K562 (cell line): ENCODE results near the gene NRIP2. TPM values are rescaled to one million over a fixed set of nuclear protein-coding genes. Genes with fewer than 3 reads are reported as not detected.
A peak's percentile ranks its signal among the peaks of the same experiment; 100 is the strongest.

Experiments
- ATAC-seq: fragments of 200-7000 bp; cut with Tn5 transposase; 3 replicates; pipeline ENCODE4 v1.9.1; 2020; ENCODE audit warnings: moderate library complexity
- BruUV-seq: library from RNA; stranded (reverse); fragments of 400-500 nt; replicated peaks from 2 replicates; lab custom pipeline; 2021; lab: Mats Ljungman, UMichigan
- CTCF ChIA-PET: fragments of 300-600 bp; formaldehyde crosslinking; extraction: SDS; loops from one replicate; lab custom pipeline; 2021; ENCODE audit warnings: low intra/inter-chr PET ratio; lab: Yijun Ruan, JAX
- POLR2A ChIA-PET: fragments of 300-600, 350-650 bp; sonication (Branson Sonifier 250); formaldehyde crosslinking; extraction: SDS; loops from one replicate; lab custom pipeline; 2021; ENCODE audit warnings: antibody characterized with exemption, inconsistent platforms; lab: Yijun Ruan, JAX
- DNase-seq, 4 experiments: peaks; one replicate each; pipeline versions ENCODE4 v3.0.0 to v3.0.0-alpha.2; 2011 to 2018; ENCODE audit warnings: low spot score in 3 of 4, mixed read lengths in 3 of 4; ENCODE audit errors: extremely low read depth in 1 of 4
- FAIRE-seq: peaks from 2 replicates; lab custom pipeline; 2011; peaks lifted over from hg19 to GRCh38; lab: Jason Lieb, UNC
- H2AFZ ChIP-seq: 2 replicates; pipeline ENCODE4 v1.6.0; 2011; ENCODE audit warnings: low read depth, low read length, control low read depth, inconsistent platforms
- H3K27ac ChIP-seq: fragments of 200-600 bp; 3 replicates; pipeline ENCODE4 v1.8.0; 2011; ENCODE audit warnings: low read depth, mild to moderate bottlenecking, control low read depth, inconsistent platforms, low read length, moderate library complexity, mixed read lengths; ENCODE audit errors: extremely low read depth
- H3K27me3 ChIP-seq, 2 experiments: fragments of 300-600 bp in 1 of 2; 2 replicates in 1 of 2; 3 replicates in 1 of 2; pipeline versions ENCODE4 v1.6.0 to v1.8.0; 2011; ENCODE audit warnings: inconsistent platforms in 2 of 2, low read length in 2 of 2, mild to moderate bottlenecking in 1 of 2, mixed read lengths in 1 of 2, moderate library complexity in 1 of 2; ENCODE audit not compliant: control insufficient read depth in 2 of 2, insufficient read depth in 2 of 2
- H3K36me3 ChIP-seq: fragments of 300-600 bp; 3 replicates; pipeline ENCODE4 v1.8.0; 2011; ENCODE audit warnings: mild to moderate bottlenecking, low read length, inconsistent platforms; ENCODE audit not compliant: control insufficient read depth, insufficient read depth
- H3K4me1 ChIP-seq, 2 experiments: fragments of 200-600 bp in 1 of 2; replicated peaks in 1 of 2; 2 replicates in 1 of 2; 3 replicates in 1 of 2; pipeline versions ENCODE4 v1.5.1 to v1.8.0; 2011; ENCODE audit warnings: inconsistent platforms in 2 of 2, low read length in 2 of 2, mild to moderate bottlenecking in 1 of 2, mixed read lengths in 1 of 2, moderate library complexity in 1 of 2; ENCODE audit not compliant: control insufficient read depth in 2 of 2, insufficient read depth in 2 of 2
- H3K4me2 ChIP-seq: 2 replicates; pipeline ENCODE4 v1.6.1; 2011; ENCODE audit warnings: low read length, control low read depth, inconsistent platforms, mixed read lengths; ENCODE audit not compliant: insufficient read depth
- H3K4me3 ChIP-seq: fragments of 200-600 bp; sonication (generic), shearing (Covaris generic); 2 replicates; pipeline ENCODE4 v1.5.1; 2016; ENCODE audit warnings: control low read depth, inconsistent platforms
- H3K79me2 ChIP-seq: fragments of 200-600 bp; 3 replicates; pipeline ENCODE4 v1.8.0; 2011; ENCODE audit warnings: low read length, inconsistent platforms; ENCODE audit not compliant: control insufficient read depth, insufficient read depth
- H3K9ac ChIP-seq, 2 experiments: 2 replicates each; pipeline versions ENCODE4 v1.6.0 to v1.6.1; 2011; ENCODE audit warnings: low read depth in 2 of 2, low read length in 2 of 2, control low read depth in 1 of 2, inconsistent platforms in 1 of 2, mild to moderate bottlenecking in 1 of 2, mixed read lengths in 1 of 2; ENCODE audit not compliant: insufficient read depth in 1 of 2
- H3K9me1 ChIP-seq: one replicate; pipeline ENCODE4 v1.6.0; 2011; ENCODE audit warnings: inconsistent platforms, mild to moderate bottlenecking, low read length, moderate library complexity; ENCODE audit not compliant: control insufficient read depth, insufficient read depth
- H3K9me3 ChIP-seq: replicated peaks from 2 replicates; pipeline ENCODE4 v1.5.1; 2011; ENCODE audit warnings: low read depth, low read length, inconsistent platforms; ENCODE audit not compliant: control insufficient read depth, insufficient read depth
- H4K20me1 ChIP-seq: replicated peaks from 2 replicates; pipeline ENCODE4 v1.6.1; 2011; ENCODE audit warnings: low read length, inconsistent platforms, mixed read lengths; ENCODE audit not compliant: control insufficient read depth, insufficient read depth
- CGGBP1 ChIP-seq: fragments of 250-450 bp; sonication (Bioruptor Pico); IDR thresholded peaks from 2 replicates; pipeline ENCODE4 v1.9.0; 2021; ENCODE audit warnings: mild to moderate bottlenecking
- ELF4 ChIP-seq: fragments of 450-650 bp; formaldehyde crosslinking; IDR thresholded peaks from 2 replicates; pipeline ENCODE4 v1.4.0; 2022; ENCODE audit warnings: missing genetic modification characterization
- FIP1L1 ChIP-seq: fragments of 200-400 bp; formaldehyde crosslinking; IDR thresholded peaks from 2 replicates; pipeline ENCODE4 v1.6.1; 2018; ENCODE audit warnings: mild to moderate bottlenecking, low read depth, low read length; ENCODE audit not compliant: poor library complexity, severe bottlenecking
- ILK ChIP-seq: fragments of 450-650 bp; IDR thresholded peaks from 2 replicates; pipeline ENCODE4 v1.6.1; 2016; ENCODE audit warnings: missing genetic modification characterization, low read depth, mild to moderate bottlenecking, missing compliant biosample characterization, moderate library complexity, borderline replicate concordance
- L3MBTL2 ChIP-seq: fragments of 450-650 bp; IDR thresholded peaks from 2 replicates; pipeline ENCODE4 v1.6.1; 2016; ENCODE audit warnings: mild to moderate bottlenecking, moderate library complexity
- TSC22D4 ChIP-seq: fragments of 450-650 bp; IDR thresholded peaks from 2 replicates; pipeline ENCODE4 v1.6.1; 2016; ENCODE audit warnings: missing genetic modification characterization, missing biosample characterization, control low read depth
- ZBTB11 ChIP-seq, 3 experiments: fragments of 200-800 bp in 1 of 3; fragments of 250-450 bp in 1 of 3; fragments of 450-650 bp in 1 of 3; sonication (Bioruptor Pico) in 1 of 3; sonication (Bioruptor generic) in 1 of 3; formaldehyde crosslinking in 1 of 3; IDR thresholded peaks; 2 replicates each; pipeline versions ENCODE4 v1.6.1 to v1.8.0; 2016 to 2022; ENCODE audit warnings: mild to moderate bottlenecking in 2 of 3, missing genetic modification characterization in 2 of 3, missing compliant biosample characterization in 1 of 3, moderate library complexity in 1 of 3
- ZC3H8 ChIP-seq: fragments of 450-650 bp; IDR thresholded peaks from 2 replicates; pipeline ENCODE4 v1.6.1; 2017
- ZNF76 ChIP-seq: fragments of 250-450 bp; sonication (Bioruptor Pico); IDR thresholded peaks from 2 replicates; pipeline ENCODE4 v1.4.0; 2020; ENCODE audit warnings: mild to moderate bottlenecking, moderate library complexity, borderline replicate concordance
- WGBS: fragments of 100-300 bp; shearing (Covaris generic); methylation state at CpG from one replicate; pipeline ENCODE4 v1.1.6; 2016; ENCODE audit warnings: low coverage, mixed read lengths; ENCODE audit not compliant: insufficient coverage; ENCODE audit errors: missing lambda C conversion rate; 5-methylcytosine and 5-hydroxymethylcytosine counted together
- in situ Hi-C: fragments of 300-500 bp; cut with MboI; formaldehyde crosslinking; loops from 4 replicates; pipeline ENCODE4 v1.15.0; 2018; ENCODE audit warnings: inconsistent platforms, mixed read lengths
- intact Hi-C: fragments of 100-400 bp; cut with micrococcal nuclease; formaldehyde crosslinking; loops from 2 replicates; pipeline ENCODE4 v1.14.2; 2022
- polyA plus RNA-seq, 8 experiments: library from polyadenylated mRNA; depleted of rRNA in 4 of 8; stranded (reverse) in 5 of 8; unstranded in 3 of 8; fragments of >200 nt; fragmentation: Nextera tagmentation in 2 of 8; fragmentation: Illumina TruSeq in 1 of 8; extraction: Ambion mirVana in 2 of 8; extraction: Trizol in 1 of 8; gene quantifications; 2 replicates each; pipeline versions ENCODE4 v1.2.1 to v1.2.3, GENCODE V29; 2011 to 2014; ENCODE audit warnings: inconsistent platforms in 1 of 8, missing spikeins in 1 of 8
- total RNA-seq, 7 experiments: library from RNA; depleted of rRNA in 6 of 7; stranded (reverse); fragments of >200 nt in 6 of 7; fragmentation: Illumina TruSeq in 2 of 7; extraction: Trizol in 2 of 7; gene quantifications; 2 replicates each; pipeline versions ENCODE4 v1.2.1 to v1.2.3, GENCODE V29; 2011 to 2021; ENCODE audit warnings: low replicate concordance in 1 of 7

The NRIP2 gene
- total and polyA plus RNA-seq, 9 of the 15 experiments (the other 6 are each of a cell fraction or from before 2014, with no cell fraction given): 0.07 to 0.10 TPM; not detected in 7

GRCh38 chr12:2812290-2813213 is 22.3 kb downstream of the NRIP2 start, which contains the start of gene ITFG2:
Gene ITFG2 (plus strand): TSS chr12:2812668. CDS start chr12:2812761, 93 bp downstream.
- H3K9me1 ChIP-seq: no peaks in the 10 kb centered on the region
- no peaks in the 10 kb centered on the region for H4K20me1 ChIP-seq
- H3K27me3 ChIP-seq: no peaks in the 10 kb centered on the region
- H3K4me1 ChIP-seq: peaks cover 0 to 2% of the 10 kb centered on the region in 2 experiments; a peak in 1 of 5 replicates
- WGBS: 2% methylated on average over 45 of the region's 48 CpGs
- peak within 1 kb of the TSS; percentile 97 for H3K27ac ChIP-seq
- in situ Hi-C loops (no loop called here), intact Hi-C loops (no loop called here)
- DNase-seq (peak; percentile 85 to 97 (median 90)), FAIRE-seq (peak; percentile 99), ATAC-seq (peak; percentile 96)
- BruUV-seq: TSS peak; percentile 81
- H3K9ac ChIP-seq: peak within 1 kb of the TSS; percentile 90 to 99
- POLR2A ChIA-PET: interaction anchor here (0.6 to 1.0 kb wide), 2 partner anchors 36 to 160 kb away, joined by 3 to 4 read pairs; no protein-coding TSS in a partner anchor
- H3K4me2 ChIP-seq: peak within 1 kb of the TSS; percentile 93
- H3K9me3 ChIP-seq: no peaks in the 10 kb centered on the region
- CTCF ChIA-PET: interaction anchor here (1.0 kb wide), 1 partner anchor 73 kb away, joined by 3 read pairs; no protein-coding TSS in a partner anchor
- H3K36me3 ChIP-seq: peaks cover 18% of the 10 kb centered on the region; the same call in 1 of the 3 replicates
- peak within 1 kb of the TSS; percentile 70 for H3K4me3 ChIP-seq
- peaks cover 19% of the 10 kb centered on the region for H3K79me2 ChIP-seq
- peak within 1 kb of the TSS; percentile 97 for H2AFZ ChIP-seq
- TF ChIP-seq L3MBTL2 (peak; percentile 81), ILK (tag) (no peak), ZNF76 (CRISPR knock-in tag) (no peak), FIP1L1 (no peak), ELF4 (CRISPR knock-in tag) (no peak), TSC22D4 (no peak), ZC3H8 (no peak), CGGBP1 (CRISPR knock-in tag) (no peak), ZBTB11 (CRISPR knock-in tag; IDR thresholded peaks at IDR 0.05) (no peak)
